GM12878 (cell line): ENCODE results near the gene DEFB123. TPM values are rescaled to one million over a fixed set of nuclear protein-coding genes. Genes with fewer than 3 reads are reported as not detected.

Source experiments
- ATAC-seq: fragments of 200-7000 bp; cut with Tn5 transposase; 3 replicates; pipeline ENCODE4 v1.9.1; 2020; ENCODE audit warnings: mild to moderate bottlenecking, moderate library complexity
- BruUV-seq: library from RNA; stranded (reverse); fragments of 400-500 nt; replicated peaks from 2 replicates; lab custom pipeline; 2021; lab: Mats Ljungman, UMichigan
- CTCF ChIA-PET: fragments of 300-600 bp; sonication (Branson Sonifier 250); formaldehyde crosslinking; extraction: SDS; loops from one replicate; lab custom pipeline; 2021; ENCODE audit warnings: inconsistent platforms; lab: Yijun Ruan, JAX
- POLR2A ChIA-PET: fragments of 350-600 bp; formaldehyde crosslinking; extraction: SDS; loops from one replicate; lab custom pipeline; 2021; ENCODE audit warnings: inconsistent platforms; lab: Charles Lee
- RAD21 ChIA-PET: fragments of 300-600 bp; sonication (Branson Sonifier 250); formaldehyde crosslinking; loops from one replicate; lab custom pipeline; 2023; ENCODE audit warnings: antibody characterized with exemption; ENCODE audit not compliant: unreplicated experiment; lab: Charles Lee
- SMC1A ChIA-PET: fragments of 300-600 bp; sonication (Branson Sonifier 250); formaldehyde crosslinking; loops from one replicate; lab custom pipeline; 2023; ENCODE audit not compliant: unreplicated experiment, uncharacterized antibody; lab: Charles Lee
- DNase-seq: peaks from one replicate; pipeline ENCODE4 v3.0.0-alpha.2; 2011; ENCODE audit warnings: low read depth, low spot score
- FAIRE-seq: peaks from 3 replicates; lab custom pipeline; 2011; peaks lifted over from hg19 to GRCh38; lab: Jason Lieb, UNC
- H2AFZ ChIP-seq: 2 replicates; pipeline ENCODE4 v1.6.0; 2011; ENCODE audit warnings: low read depth, low read length, control low read depth; ENCODE audit not compliant: control insufficient read depth
- H3K27ac ChIP-seq: 2 replicates; pipeline ENCODE4 v1.5.1; 2011; ENCODE audit warnings: control low read depth; ENCODE audit not compliant: control insufficient read depth, insufficient read depth
- H3K27me3 ChIP-seq, 2 experiments: replicated peaks in 1 of 2; 2 replicates each; pipeline versions ENCODE4 v1.6.0 to v1.6.1; 2011; ENCODE audit warnings: low read length in 1 of 2; ENCODE audit not compliant: control insufficient read depth in 2 of 2, insufficient read depth in 2 of 2
- H3K36me3 ChIP-seq, 2 experiments: 2 replicates each; pipeline ENCODE4 v1.5.1; 2011; ENCODE audit warnings: low read length in 1 of 2; ENCODE audit not compliant: control insufficient read depth in 2 of 2, insufficient read depth in 2 of 2
- H3K4me1 ChIP-seq: 2 replicates; pipeline ENCODE4 v1.6.1; 2011; ENCODE audit warnings: mild to moderate bottlenecking, low read length, moderate library complexity, mixed read lengths; ENCODE audit not compliant: control insufficient read depth, insufficient read depth
- H3K4me2 ChIP-seq: 2 replicates; pipeline ENCODE4 v1.6.0; 2011; ENCODE audit warnings: control low read depth; ENCODE audit not compliant: control insufficient read depth, insufficient read depth
- H3K4me3 ChIP-seq: fragments of 200-600 bp; sonication (generic); 2 replicates; pipeline ENCODE4 v1.5.1; 2016
- H3K79me2 ChIP-seq: 2 replicates; pipeline ENCODE4 v1.6.0; 2011; ENCODE audit warnings: low read length; ENCODE audit not compliant: control insufficient read depth, insufficient read depth
- H3K9ac ChIP-seq: 2 replicates; pipeline ENCODE4 v1.8.0; 2011; ENCODE audit warnings: low read length, control low read depth, mixed read lengths; ENCODE audit not compliant: control insufficient read depth, insufficient read depth
- H3K9me3 ChIP-seq: replicated peaks from 3 replicates; pipeline ENCODE4 v1.5.1; 2011; ENCODE audit warnings: mild to moderate bottlenecking, low read length; ENCODE audit not compliant: control insufficient read depth, insufficient read depth
- H4K20me1 ChIP-seq: 2 replicates; pipeline ENCODE4 v1.6.0; 2011; ENCODE audit not compliant: control insufficient read depth, insufficient read depth
- ATF7 ChIP-seq: fragments of 450-650 bp; IDR thresholded peaks from 2 replicates; pipeline ENCODE4 v1.6.1; 2016; ENCODE audit warnings: low read depth, mild to moderate bottlenecking
- BRCA1 ChIP-seq: IDR thresholded peaks from 2 replicates; pipeline ENCODE4 v1.6.1; 2011; ENCODE audit warnings: low read depth, low read length, improper control_type of control experiment
- CBX5 ChIP-seq: sonication (generic); IDR thresholded peaks from 2 replicates; pipeline ENCODE4 v1.6.1; 2016; ENCODE audit warnings: low read depth, moderate library complexity, mild to moderate bottlenecking, inconsistent platforms
- CEBPB ChIP-seq, 2 experiments: fragments of 150-350 bp in 1 of 2; IDR thresholded peaks; 2 replicates each; pipeline ENCODE4 v1.6.1; 2012 to 2014; ENCODE audit warnings: low read depth in 2 of 2, low read length in 2 of 2, borderline replicate concordance in 1 of 2, inconsistent platforms in 1 of 2
- CHD4 ChIP-seq: fragments of 200-600 bp; sonication (generic); IDR thresholded peaks from 2 replicates; pipeline ENCODE4 v1.6.1; 2016; ENCODE audit warnings: mild to moderate bottlenecking
- CREM ChIP-seq: IDR thresholded peaks from 2 replicates; pipeline ENCODE4 v1.6.1; 2014; ENCODE audit warnings: antibody characterized with exemption, low read depth
- E2F8 ChIP-seq: fragments of 450-650 bp; IDR thresholded peaks from 2 replicates; pipeline ENCODE4 v1.6.1; 2018; ENCODE audit warnings: mild to moderate bottlenecking, low read depth, moderate library complexity; ENCODE audit not compliant: partially characterized antibody
- HSF1 ChIP-seq: fragments of 150-350 bp; IDR thresholded peaks from 2 replicates; pipeline ENCODE4 v1.6.1; 2014; ENCODE audit warnings: mild to moderate bottlenecking, low read depth, low read length
- MEF2A ChIP-seq: IDR thresholded peaks from 2 replicates; pipeline ENCODE4 v1.6.1; 2011; ENCODE audit warnings: low read depth, mild to moderate bottlenecking, low read length, moderate library complexity; ENCODE audit not compliant: insufficient read depth
- MYB ChIP-seq: fragments of 150-350 bp; IDR thresholded peaks from 2 replicates; pipeline ENCODE4 v1.6.1; 2014; ENCODE audit warnings: mild to moderate bottlenecking, low read depth, low read length, borderline replicate concordance
- NFYB ChIP-seq: IDR thresholded peaks from 2 replicates; pipeline ENCODE4 v1.6.1; 2011; ENCODE audit warnings: low read depth, mild to moderate bottlenecking, low read length, improper control_type of control experiment, moderate library complexity; ENCODE audit not compliant: insufficient read depth
- NR2C1 ChIP-seq: fragments of 450-650 bp; IDR thresholded peaks from 2 replicates; pipeline ENCODE4 v1.6.1; 2017; ENCODE audit warnings: antibody characterized with exemption, mild to moderate bottlenecking, moderate library complexity
- NRF1 ChIP-seq: conservative IDR thresholded peaks from 2 replicates; pipeline ENCODE4 v1.6.1; 2011; ENCODE audit warnings: mild to moderate bottlenecking, low read depth, low read length, improper control_type of control experiment
- RAD21 ChIP-seq: IDR thresholded peaks from 2 replicates; pipeline ENCODE4 v1.6.1; 2011; ENCODE audit warnings: mild to moderate bottlenecking, low read depth, low read length, moderate library complexity; ENCODE audit not compliant: insufficient read depth
- SKIL ChIP-seq: fragments of 450-650 bp; IDR thresholded peaks from 2 replicates; pipeline ENCODE4 v1.6.1; 2017; ENCODE audit warnings: mild to moderate bottlenecking, low read depth, inconsistent platforms; ENCODE audit not compliant: poor library complexity, severe bottlenecking
- STAT3 ChIP-seq: IDR thresholded peaks from 2 replicates; pipeline ENCODE4 v1.6.1; 2011; ENCODE audit warnings: low read depth, low read length, improper control_type of control experiment
- SUZ12 ChIP-seq: fragments of 200-600 bp; sonication (generic); IDR thresholded peaks from one replicate; pipeline ENCODE4 v1.6.1; 2018; ENCODE audit warnings: antibody characterized with exemption, mild to moderate bottlenecking; ENCODE audit not compliant: unreplicated experiment
- ZNF24 ChIP-seq: fragments of 450-650 bp; IDR thresholded peaks from 2 replicates; pipeline ENCODE4 v1.6.1; 2017; ENCODE audit warnings: antibody characterized with exemption, mild to moderate bottlenecking
- WGBS: methylation state at CpG from one replicate; pipeline ENCODE4 v1.1.6; 2016; ENCODE audit warnings: low lambda C conversion rate; ENCODE audit not compliant: insufficient replicate concordance, insufficient coverage; ENCODE audit errors: missing lambda C conversion rate; 5-methylcytosine and 5-hydroxymethylcytosine counted together
- in situ Hi-C: fragments of 300-500 bp; cut with MboI; formaldehyde crosslinking; loops from 9 replicates; pipeline ENCODE4 v1.14.3; 2018; ENCODE audit warnings: mixed read lengths
- intact Hi-C: fragments of 100-400 bp; cut with micrococcal nuclease; formaldehyde crosslinking; loops from one replicate; pipeline ENCODE4 v1.14.2; 2022; ENCODE audit not compliant: unreplicated experiment
- polyA plus RNA-seq, 11 experiments: library from polyadenylated mRNA; depleted of rRNA in 4 of 11; unstranded in 6 of 11; stranded (reverse) in 5 of 11; fragments of >200 nt; fragmentation: Nextera tagmentation in 4 of 11; fragmentation: Illumina TruSeq in 1 of 11; extraction: Ambion mirVana in 4 of 11; extraction: Trizol in 1 of 11; gene quantifications; 1 replicate in 1 of 11; 2 replicates in 10 of 11; pipeline versions ENCODE4 v1.2.1 to v1.2.3, GENCODE V29; 2011 to 2016; ENCODE audit warnings: inconsistent platforms in 2 of 11, missing spikeins in 2 of 11, low read depth in 1 of 11
- total RNA-seq, 4 experiments: library from RNA; depleted of rRNA in 3 of 4; stranded (reverse); fragments of >200 nt in 3 of 4; fragmentation: Illumina TruSeq in 1 of 4; extraction: Trizol in 1 of 4; gene quantifications; 2 replicates each; pipeline versions ENCODE4 v1.2.1 to v1.2.3, GENCODE V29; 2013 to 2021

DEFB123 gene
- total and polyA plus RNA-seq, 10 of the 15 experiments (the other 5 are each of a cell fraction or from before 2014, with no cell fraction given), result not detected

- TF ChIP-seq E2F8, result no peak
- TF ChIP-seq NFYB, result no peak
- TF ChIP-seq ZNF24, result no peak
- TF ChIP-seq CEBPB (IDR thresholded peaks at IDR 0.05; ENCODE audit: borderline replicate concordance in 1 of 2, low read depth in 2 of 2, low read length in 2 of 2), result no peak
- TF ChIP-seq CBX5, result no peak
- no peak for TF ChIP-seq ATF7
- no peak for TF ChIP-seq MEF2A
- no peak for TF ChIP-seq NR2C1
- no peak for TF ChIP-seq RAD21
Observed at GRCh38 chr20:31452575-31452974, 12.1 kb downstream of the DEFB123 start (continued).

GRCh38 chr20:31454361-31454760 is 13.9 kb downstream of the DEFB123 start:
- ChIA-PET CTCF (interaction anchor here (0.7 to 1.2 kb wide), 4 partner anchors 14 to 108 kb away, joined by 3 to 7 read pairs (median 4); partner anchors contain the start of gene DEFB123), RAD21 (interaction anchor here (0.7 to 1.2 kb wide), 2 partner anchors 49 to 1513 kb away, joined by 3 to 4 read pairs; no protein-coding TSS in a partner anchor), POLR2A (no interaction called here), SMC1A (no interaction called here)
- no peak for DNase-seq
- H3K27ac ChIP-seq, result no peak overlapping the region
- no peaks in the 10 kb centered on the region for H3K27me3 ChIP-seq
- H3K79me2 ChIP-seq, result no peaks in the 10 kb centered on the region
- no peak for FAIRE-seq
- no peak for ATAC-seq
- BruUV-seq, result no TSS peak
- no peaks in the 10 kb centered on the region for H3K36me3 ChIP-seq
- H3K4me2 ChIP-seq, result no peak overlapping the region
- no peaks in the 10 kb centered on the region for H4K20me1 ChIP-seq
- 100% methylated on average over 1 of the region's 1 CpG for WGBS
- no peak overlapping the region for H3K9ac ChIP-seq
- H3K4me1 ChIP-seq, result no peaks in the 10 kb centered on the region
- in situ Hi-C loops, result no loop called here
- intact Hi-C loops, result no loop called here
- no peak overlapping the region for H2AFZ ChIP-seq
- H3K9me3 ChIP-seq, result no peaks in the 10 kb centered on the region
- H3K4me3 ChIP-seq, result no peak overlapping the region
- TF ChIP-seq SUZ12, result no peak
- TF ChIP-seq SKIL, result no peak
- no peak for TF ChIP-seq NRF1
- no peak for TF ChIP-seq HSF1
- TF ChIP-seq BRCA1, result no peak
- TF ChIP-seq STAT3, result no peak
- no peak for TF ChIP-seq MYB
- TF ChIP-seq CREM, result no peak
- no peak for TF ChIP-seq CHD4
